ENCODE measurements around the gene TMEM171.

Gene TMEM171

DNA sequence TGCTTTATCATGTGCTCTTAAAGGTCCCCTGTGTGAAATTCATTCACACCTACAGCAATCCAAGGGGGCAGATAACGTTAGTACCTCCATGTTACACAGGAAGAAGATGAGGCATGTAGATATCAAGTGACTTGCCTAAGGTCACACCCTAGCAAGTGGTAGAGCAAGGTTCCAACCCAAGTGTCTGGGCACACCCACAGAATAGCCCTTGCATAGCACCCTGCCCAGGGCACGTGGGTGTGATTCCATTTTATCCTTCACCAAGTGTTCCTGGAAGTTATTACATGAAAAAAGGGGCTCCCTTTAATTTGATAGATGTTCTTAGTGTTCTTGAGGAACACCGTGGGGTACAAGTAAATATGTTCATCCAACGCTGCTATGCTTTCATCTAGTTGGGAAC is 4.9 kb downstream of the TMEM171 start:
- Histone ChIP-seq H3K9me3 (ENCODE audit: severe bottlenecking) (no peaks in the 10 kb centered on the region), H3K4me1 (ENCODE audit: insufficient read depth, poor library complexity, severe bottlenecking) (peaks cover 20% of the 10 kb centered on the region), H3K36me3 (ENCODE audit: low read depth) (no peaks in the 10 kb centered on the region), H3K27me3 (ENCODE audit: insufficient read depth, poor library complexity, severe bottlenecking) (no peaks in the 10 kb centered on the region), H3K27ac (ENCODE audit: poor library complexity, severe bottlenecking) (no peak overlapping the region), H3K4me3 (ENCODE audit: severe bottlenecking) (no peak overlapping the region)
- DNase-seq (ENCODE audit: low spot score) (no peak), ATAC-seq (ENCODE audit: low read depth) (no peak)
- TF ChIP-seq, protein P1, sequence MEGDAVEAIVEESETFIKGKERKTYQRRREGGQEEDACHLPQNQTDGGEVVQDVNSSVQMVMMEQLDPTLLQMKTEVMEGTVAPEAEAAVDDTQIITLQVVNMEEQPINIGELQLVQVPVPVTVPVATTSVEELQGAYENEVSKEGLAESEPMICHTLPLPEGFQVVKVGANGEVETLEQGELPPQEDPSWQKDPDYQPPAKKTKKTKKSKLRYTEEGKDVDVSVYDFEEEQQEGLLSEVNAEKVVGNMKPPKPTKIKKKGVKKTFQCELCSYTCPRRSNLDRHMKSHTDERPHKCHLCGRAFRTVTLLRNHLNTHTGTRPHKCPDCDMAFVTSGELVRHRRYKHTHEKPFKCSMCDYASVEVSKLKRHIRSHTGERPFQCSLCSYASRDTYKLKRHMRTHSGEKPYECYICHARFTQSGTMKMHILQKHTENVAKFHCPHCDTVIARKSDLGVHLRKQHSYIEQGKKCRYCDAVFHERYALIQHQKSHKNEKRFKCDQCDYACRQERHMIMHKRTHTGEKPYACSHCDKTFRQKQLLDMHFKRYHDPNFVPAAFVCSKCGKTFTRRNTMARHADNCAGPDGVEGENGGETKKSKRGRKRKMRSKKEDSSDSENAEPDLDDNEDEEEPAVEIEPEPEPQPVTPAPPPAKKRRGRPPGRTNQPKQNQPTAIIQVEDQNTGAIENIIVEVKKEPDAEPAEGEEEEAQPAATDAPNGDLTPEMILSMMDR (IDR thresholded peaks at IDR 0.05; ENCODE audit: poor library complexity, severe bottlenecking) = no peak

DNA sequence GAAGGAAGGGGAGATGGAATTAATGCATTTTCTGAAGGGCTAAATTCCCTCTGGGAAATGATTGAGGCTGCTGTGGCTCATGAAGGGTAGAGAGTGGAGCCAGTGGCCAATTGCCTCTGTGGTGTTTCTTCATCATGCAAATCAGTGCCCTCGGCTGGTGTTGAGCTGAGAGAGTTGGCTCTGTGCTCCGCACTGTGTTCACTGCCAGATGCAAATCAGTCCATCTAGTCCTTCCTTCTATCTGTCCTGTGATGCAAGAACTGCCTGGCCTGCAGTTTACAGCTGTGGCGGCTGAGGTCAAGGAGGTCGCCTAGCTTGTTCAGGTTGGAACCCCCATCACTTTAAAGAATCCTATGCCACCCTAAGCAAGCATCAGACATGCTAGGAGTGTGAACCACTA is 6.0 kb downstream of the TMEM171 start:
- Histone ChIP-seq H3K27ac (ENCODE audit: poor library complexity, severe bottlenecking) (no peak overlapping the region), H3K4me1 (ENCODE audit: insufficient read depth, poor library complexity, severe bottlenecking) (peaks cover 17% of the 10 kb centered on the region), H3K27me3 (ENCODE audit: insufficient read depth, poor library complexity, severe bottlenecking) (no peaks in the 10 kb centered on the region), H3K4me3 (ENCODE audit: severe bottlenecking) (no peak overlapping the region), H3K9me3 (ENCODE audit: severe bottlenecking) (no peaks in the 10 kb centered on the region), H3K36me3 (ENCODE audit: low read depth) (no peaks in the 10 kb centered on the region)
- ATAC-seq (ENCODE audit: low read depth) (no peak), DNase-seq (ENCODE audit: low spot score) (no peak)
- TF ChIP-seq, protein P1 (IDR thresholded peaks at IDR 0.05; ENCODE audit: poor library complexity, severe bottlenecking) = no peak

DNA sequence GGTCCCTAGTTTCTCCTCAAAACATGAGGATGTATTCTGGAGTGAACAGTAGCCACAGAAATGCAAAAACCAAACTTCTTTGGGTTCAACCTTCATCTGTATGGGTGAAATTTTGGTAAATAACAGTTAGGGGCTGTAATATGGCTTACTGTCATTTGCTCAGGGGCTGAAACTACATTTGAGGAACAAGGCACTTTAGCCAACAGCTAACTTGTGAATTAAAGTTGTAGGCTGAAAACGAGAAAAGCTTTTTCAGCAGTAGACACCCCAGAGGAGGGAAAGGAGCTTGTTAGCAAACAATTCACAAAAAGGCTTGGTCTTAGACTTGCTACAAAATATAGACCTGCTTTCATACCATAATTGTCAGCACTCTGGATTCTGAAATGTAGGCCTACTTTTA is 6.6 kb downstream of the TMEM171 start:
- H3K27me3 ChIP-seq (ENCODE audit: insufficient read depth, poor library complexity, severe bottlenecking) = no peaks in the 10 kb centered on the region
- DNase-seq (ENCODE audit: low spot score) (no peak), ATAC-seq (ENCODE audit: low read depth) (no peak)
- no peaks in the 10 kb centered on the region for H3K36me3 ChIP-seq (ENCODE audit: low read depth)
- no peak overlapping the region for H3K4me3 ChIP-seq (ENCODE audit: severe bottlenecking)
- peaks cover 14% of the 10 kb centered on the region for H3K4me1 ChIP-seq (ENCODE audit: insufficient read depth, poor library complexity, severe bottlenecking)
- H3K9me3 ChIP-seq (ENCODE audit: severe bottlenecking) = no peaks in the 10 kb centered on the region
- TF ChIP-seq, protein P1 (IDR thresholded peaks at IDR 0.05; ENCODE audit: poor library complexity, severe bottlenecking) = no peak
- H3K27ac ChIP-seq (ENCODE audit: poor library complexity, severe bottlenecking) = no peak overlapping the region

DNA sequence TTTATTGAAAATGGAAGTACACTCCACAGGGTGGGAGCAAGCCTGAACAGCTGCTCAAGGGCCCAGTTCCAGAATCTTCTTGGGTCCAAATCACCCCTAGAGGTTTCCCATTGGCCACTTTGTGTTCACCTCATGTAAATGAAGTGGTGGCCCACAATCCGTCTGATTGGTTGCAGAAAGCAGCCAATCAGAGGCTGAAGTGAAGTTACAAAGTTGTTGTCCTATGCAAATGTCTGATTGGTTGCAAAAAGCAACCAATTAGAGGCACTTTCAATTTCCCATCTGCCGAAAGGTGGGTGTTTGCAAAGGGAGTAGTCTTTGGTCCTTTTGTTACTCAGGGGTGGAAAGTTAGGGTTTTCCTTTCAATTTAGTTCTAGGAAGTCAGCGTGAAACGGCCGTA is 8.8 kb downstream of the TMEM171 start:
- Histone ChIP-seq H3K27me3 (ENCODE audit: insufficient read depth, poor library complexity, severe bottlenecking) (no peaks in the 10 kb centered on the region), H3K27ac (ENCODE audit: poor library complexity, severe bottlenecking) (no peak overlapping the region), H3K36me3 (ENCODE audit: low read depth) (no peaks in the 10 kb centered on the region), H3K9me3 (ENCODE audit: severe bottlenecking) (no peaks in the 10 kb centered on the region), H3K4me1 (ENCODE audit: insufficient read depth, poor library complexity, severe bottlenecking) (no peaks in the 10 kb centered on the region), H3K4me3 (ENCODE audit: severe bottlenecking) (no peak overlapping the region)
- no peak for DNase-seq (ENCODE audit: low spot score)
- ATAC-seq (ENCODE audit: low read depth) = no peak
- TF ChIP-seq, protein P1 (IDR thresholded peaks at IDR 0.05; ENCODE audit: poor library complexity, severe bottlenecking) = no peak

DNA sequence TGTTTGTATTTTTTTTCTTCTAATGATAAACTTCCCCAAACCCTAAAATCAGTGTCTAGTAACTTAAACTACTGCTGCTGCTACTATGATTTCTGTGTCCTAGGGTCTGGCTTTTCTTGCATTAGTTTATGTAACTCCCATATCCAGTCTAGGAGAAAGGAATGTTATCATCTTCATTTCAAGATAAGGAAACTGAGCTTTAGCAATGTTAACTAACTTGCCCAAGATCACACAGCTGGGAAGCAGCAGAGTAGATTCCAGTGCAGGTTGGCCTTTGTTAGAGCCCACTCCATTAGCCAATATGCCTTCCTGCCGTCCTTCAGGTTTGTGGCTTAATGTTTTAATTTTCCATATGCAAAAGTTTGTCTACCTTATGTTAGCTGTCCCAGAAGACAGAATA is 10.4 kb downstream of the TMEM171 start:
- H3K27ac ChIP-seq (ENCODE audit: poor library complexity, severe bottlenecking) = no peak overlapping the region
- TF ChIP-seq, protein P1 (IDR thresholded peaks at IDR 0.05; ENCODE audit: poor library complexity, severe bottlenecking) = no peak
- no peak for DNase-seq (ENCODE audit: low spot score)
- no peaks in the 10 kb centered on the region for H3K36me3 ChIP-seq (ENCODE audit: low read depth)
- no peak for ATAC-seq (ENCODE audit: low read depth)
- no peak overlapping the region for H3K4me3 ChIP-seq (ENCODE audit: severe bottlenecking)
- no peaks in the 10 kb centered on the region for H3K27me3 ChIP-seq (ENCODE audit: insufficient read depth, poor library complexity, severe bottlenecking)
- no peaks in the 10 kb centered on the region for H3K4me1 ChIP-seq (ENCODE audit: insufficient read depth, poor library complexity, severe bottlenecking)
- H3K9me3 ChIP-seq (ENCODE audit: severe bottlenecking) = no peaks in the 10 kb centered on the region

Measured in RWPE2 (cell line).